Nephron (organoid): Measurements from ENCODE around the gene OR10H3.

Experiments used
- H3K27ac Mint-ChIP-seq, 3 experiments: 2 replicates each; pipeline ENCODE4 v1.8.0; 2020; ENCODE audit warnings: mixed read lengths in 3 of 3, mild to moderate bottlenecking in 2 of 3, moderate library complexity in 1 of 3
- H3K27me3 Mint-ChIP-seq: 2 replicates; pipeline ENCODE4 v1.8.0; 2021; ENCODE audit warnings: low read depth, mild to moderate bottlenecking, moderate library complexity, mixed read lengths
- H3K36me3 Mint-ChIP-seq: 2 replicates; pipeline ENCODE4 v1.8.0; 2020; ENCODE audit warnings: low read depth, mixed read lengths
- H3K4me1 Mint-ChIP-seq: 2 replicates; pipeline ENCODE4 v1.8.0; 2020; ENCODE audit warnings: mixed read lengths
- H3K4me3 Mint-ChIP-seq, 3 experiments: 2 replicates each; pipeline ENCODE4 v1.8.0; 2020; ENCODE audit warnings: mild to moderate bottlenecking in 3 of 3, mixed read lengths in 3 of 3, moderate library complexity in 2 of 3
- H3K9me3 Mint-ChIP-seq: 2 replicates; pipeline ENCODE4 v1.8.0; 2020; ENCODE audit warnings: mixed read lengths
- CTCF ChIP-seq, 3 experiments: fragments of 200-600 bp; sonication (generic); IDR thresholded peaks; one replicate each; pipeline ENCODE4 v1.5.0; 2021; ENCODE audit warnings: antibody characterized with exemption in 3 of 3; ENCODE audit not compliant: unreplicated experiment in 3 of 3

OR10H3 gene

GRCh38 chr19:15790096-15790495 lies 52.3 kb downstream of the OR10H3 start:
- TF ChIP-seq CTCF (IDR thresholded peaks at IDR 0.05; ENCODE audit: unreplicated experiment in 3 of 3), result no peak
- Mint-ChIP-seq H3K36me3 (peaks cover 4% of the 10 kb centered on the region), H3K4me3 (no peak overlapping the region), H3K27me3 (no peaks in the 10 kb centered on the region), H3K9me3 (peaks cover 48% of the 10 kb centered on the region), H3K4me1 (no peaks in the 10 kb centered on the region), H3K27ac (no peak overlapping the region)
